GM23338 (cell line): Measurements from ENCODE around the gene NEK6. TPM values are rescaled to one million over a fixed set of nuclear protein-coding genes. Genes with fewer than 3 reads are reported as not detected.

Source experiments
- ATAC-seq: fragments of 200-7000 bp; cut with Tn5 transposase; 3 replicates; pipeline ENCODE4 v1.9.1; 2020
- DNase-seq: peaks from one replicate; pipeline ENCODE4 v3.0.0-alpha.2; 2015; ENCODE audit warnings: low spot score
- H2AFZ ChIP-seq: fragments of 200-600 bp; sonication (generic); 2 replicates; pipeline ENCODE4 v1.8.0; 2016; ENCODE audit warnings: antibody characterized with exemption, mild to moderate bottlenecking, moderate library complexity
- H3F3A ChIP-seq: fragments of 200-600 bp; sonication (generic); replicated peaks from 2 replicates; pipeline ENCODE4 v1.8.0; 2017; ENCODE audit warnings: antibody characterized with exemption, mixed run types, low read depth
- H3K27ac ChIP-seq: fragments of 200-600 bp; sonication (generic); 2 replicates; pipeline ENCODE4 v1.6.1; 2016; ENCODE audit warnings: low read depth
- H3K27me3 ChIP-seq: fragments of 200-600 bp; sonication (generic); 2 replicates; pipeline ENCODE4 v1.8.0; 2016; ENCODE audit warnings: mild to moderate bottlenecking, mixed run types, moderate library complexity; ENCODE audit not compliant: insufficient read depth
- H3K36me3 ChIP-seq: fragments of 200-600 bp; sonication (generic); 2 replicates; pipeline ENCODE4 v1.8.0; 2016; ENCODE audit warnings: mild to moderate bottlenecking; ENCODE audit not compliant: insufficient read depth
- H3K4me1 ChIP-seq: fragments of 200-600 bp; sonication (generic); 2 replicates; pipeline ENCODE4 v1.8.0; 2016; ENCODE audit warnings: mild to moderate bottlenecking, moderate library complexity; ENCODE audit not compliant: insufficient read depth
- H3K4me2 ChIP-seq: fragments of 200-600 bp; sonication (generic); 2 replicates; pipeline ENCODE4 v1.7.1; 2017; ENCODE audit warnings: mixed run types
- H3K4me3 ChIP-seq: fragments of 200-600 bp; sonication (generic); 2 replicates; pipeline ENCODE4 v1.6.1; 2016; ENCODE audit warnings: mixed run types
- H3K79me2 ChIP-seq: fragments of 200-600 bp; sonication (generic); replicated peaks from 2 replicates; pipeline ENCODE4 v1.8.0; 2017; ENCODE audit warnings: mild to moderate bottlenecking; ENCODE audit not compliant: insufficient read depth
- H3K9me2 ChIP-seq: fragments of 200-600 bp; sonication (generic); 2 replicates; pipeline ENCODE4 v1.8.0; 2017; ENCODE audit not compliant: insufficient read depth
- H4K20me1 ChIP-seq: fragments of 200-600 bp; sonication (generic); replicated peaks from 2 replicates; pipeline ENCODE4 v1.8.0; 2017; ENCODE audit warnings: mild to moderate bottlenecking; ENCODE audit not compliant: insufficient read depth
- H3K27ac Mint-ChIP-seq: 2 replicates; pipeline ENCODE4 v1.8.0; 2020; ENCODE audit warnings: inconsistent platforms, mild to moderate bottlenecking, moderate library complexity, mixed read lengths
- H3K27me3 Mint-ChIP-seq: 3 replicates; pipeline ENCODE4 v1.8.0; 2022; ENCODE audit warnings: low read depth, mild to moderate bottlenecking, moderate library complexity, mixed read lengths, inconsistent platforms; ENCODE audit not compliant: insufficient read depth, poor library complexity
- H3K36me3 Mint-ChIP-seq: 3 replicates; pipeline ENCODE4 v1.8.0; 2021; ENCODE audit warnings: low read depth, mild to moderate bottlenecking, inconsistent platforms, moderate library complexity, mixed read lengths
- H3K4me1 Mint-ChIP-seq: 3 replicates; pipeline ENCODE4 v1.8.0; 2020; ENCODE audit warnings: mild to moderate bottlenecking, inconsistent platforms, mixed read lengths
- H3K4me3 Mint-ChIP-seq: 3 replicates; pipeline ENCODE4 v1.8.0; 2021; ENCODE audit warnings: moderate library complexity, mild to moderate bottlenecking, inconsistent platforms, mixed read lengths
- H3K9me3 Mint-ChIP-seq: 3 replicates; pipeline ENCODE4 v1.8.0; 2020; ENCODE audit warnings: moderate library complexity, mild to moderate bottlenecking, inconsistent platforms, mixed read lengths
- CREB1 ChIP-seq: fragments of 250-450 bp; sonication (Bioruptor Pico); IDR thresholded peaks from 2 replicates; pipeline ENCODE4 v1.5.0; 2020; ENCODE audit warnings: low read depth, mild to moderate bottlenecking, moderate library complexity
- EZH2 ChIP-seq: fragments of 200-600 bp; sonication (generic); IDR thresholded peaks from one replicate; pipeline ENCODE4 v1.8.0; 2017; ENCODE audit warnings: antibody characterized with exemption, mild to moderate bottlenecking, low read depth; ENCODE audit not compliant: unreplicated experiment
- EZH2phosphoT487 ChIP-seq: fragments of 200-600 bp; sonication (generic); IDR thresholded peaks from one replicate; pipeline ENCODE4 v1.8.1; 2018; ENCODE audit warnings: antibody characterized with exemption; ENCODE audit not compliant: unreplicated experiment
- JUNB ChIP-seq: IDR thresholded peaks from one replicate; pipeline ENCODE4 v1.6.1; 2016; ENCODE audit warnings: antibody characterized with exemption; ENCODE audit not compliant: unreplicated experiment
- NANOG ChIP-seq: IDR thresholded peaks from 2 replicates; pipeline ENCODE4 v1.6.1; 2016; ENCODE audit warnings: antibody characterized with exemption, borderline replicate concordance
- POLR2AphosphoS5 ChIP-seq: IDR thresholded peaks from 2 replicates; pipeline ENCODE4 v1.6.1; 2016; ENCODE audit warnings: antibody characterized with exemption, low read depth
- REST ChIP-seq: IDR thresholded peaks from one replicate; pipeline ENCODE4 v1.6.1; 2018; ENCODE audit warnings: antibody characterized with exemption; ENCODE audit not compliant: unreplicated experiment
- STAT1 ChIP-seq: IDR thresholded peaks from one replicate; pipeline ENCODE4 v1.6.1; 2016; ENCODE audit warnings: antibody characterized with exemption; ENCODE audit not compliant: unreplicated experiment
- ZNF331 ChIP-seq: fragments of 250-450 bp; sonication (Bioruptor Pico); IDR thresholded peaks from 2 replicates; pipeline ENCODE4 v1.5.0; 2020; ENCODE audit warnings: low read depth, mild to moderate bottlenecking, moderate library complexity
- polyA plus RNA-seq: library from polyadenylated mRNA; unstranded; fragments of >200 nt; fragmentation: Nextera tagmentation; extraction: Ambion mirVana; gene quantifications from 2 replicates; pipeline ENCODE4 v1.2.1, GENCODE V29; 2016
- total RNA-seq: library from RNA; depleted of rRNA; stranded (reverse); fragments of >200 nt; shearing (Covaris generic); gene quantifications from 2 replicates; pipeline ENCODE4 v1.2.3, GENCODE V29; 2014
- TF ChIP-seq, protein P1 (sequence below), 2 experiments: fragments of 200-600 bp in 1 of 2; sonication (generic) in 1 of 2; conservative IDR thresholded peaks; 2 replicates each; pipeline versions ENCODE4 v1.5.1 to v1.6.1; 2016 to 2017; ENCODE audit warnings: antibody characterized with exemption in 2 of 2, low read depth in 2 of 2, mild to moderate bottlenecking in 2 of 2, moderate library complexity in 1 of 2
- TF ChIP-seq, protein P2 (sequence below): fragments of 250-450 bp; sonication (Bioruptor Pico); IDR thresholded peaks from 2 replicates; pipeline ENCODE4 v1.5.0; 2020; ENCODE audit warnings: mild to moderate bottlenecking, moderate library complexity

The NEK6 gene
- total and polyA plus RNA-seq, 2 experiments from 2014 or later = 8.1 to 11.2 TPM

DNA sequence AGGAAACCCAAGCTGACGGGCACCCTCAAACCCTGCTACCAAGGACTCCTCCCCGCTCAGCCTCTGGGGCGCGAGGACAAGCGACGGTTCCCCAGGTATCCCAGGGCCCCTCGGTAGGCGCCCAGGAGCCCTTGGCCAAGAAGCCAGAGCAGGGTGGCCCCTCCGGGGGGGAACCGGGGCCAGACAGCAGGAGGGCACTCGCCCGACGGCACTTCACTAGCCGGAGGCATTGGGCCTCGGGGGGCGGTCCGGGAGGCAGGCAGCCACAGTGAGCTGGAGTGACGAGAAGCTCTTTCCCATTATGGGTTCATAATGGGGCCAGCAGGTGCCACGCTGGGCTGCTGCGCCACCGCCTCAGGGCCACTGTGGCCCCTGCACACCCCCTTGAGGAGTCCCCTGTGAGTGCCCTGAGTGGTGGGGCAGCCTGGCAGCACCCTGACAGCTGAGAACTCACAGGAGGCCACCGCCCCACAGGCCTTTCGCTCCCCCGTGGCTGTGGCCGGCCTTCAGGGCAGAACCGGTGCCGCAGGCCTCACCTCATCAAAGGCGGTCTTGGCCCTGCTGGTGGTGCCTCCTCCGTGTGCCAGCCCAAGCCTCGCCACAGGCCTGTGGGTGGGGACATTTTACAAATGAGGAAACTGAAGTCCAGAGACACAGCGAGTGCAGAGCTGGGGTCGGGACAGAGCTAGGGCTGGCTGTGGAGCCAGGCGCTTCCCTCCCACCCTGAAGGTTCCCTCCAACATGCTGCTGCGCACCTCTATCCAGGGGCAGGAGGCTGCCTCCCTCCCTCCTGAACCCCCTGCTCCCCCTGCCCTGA, 88.8 kb downstream of the NEK6 start:
- Histone ChIP-seq H3K27me3 (no peaks in the 10 kb centered on the region), H3K4me2 (no peak overlapping the region), H4K20me1 (0 out of 2 replicates have a peak, but pooled peaks cover 2% of the 10 kb centered on the region), H3K4me3 (no peak overlapping the region), H3K79me2 (no peaks in the 10 kb centered on the region), H3K9me2 (no peaks in the 10 kb centered on the region), H3K36me3 (0 out of 2 replicates have a peak, but pooled peaks cover 2% of the 10 kb centered on the region), H2AFZ (no peak overlapping the region), H3K4me1 (peaks cover 9% of the 10 kb centered on the region; the same call in 1 of the 2 replicates), H3K27ac (no peak overlapping the region), H3F3A (no peaks in the 10 kb centered on the region)
- TF ChIP-seq STAT1 (no peak), POLR2AphosphoS5 (no peak), JUNB (no peak), CREB1 (CRISPR knock-in tag) (no peak), EZH2 (no peak), NANOG (no peak), ZNF331 (CRISPR knock-in tag) (no peak), EZH2phosphoT487 (no peak), REST (no peak)
- TF ChIP-seq, protein P1, sequence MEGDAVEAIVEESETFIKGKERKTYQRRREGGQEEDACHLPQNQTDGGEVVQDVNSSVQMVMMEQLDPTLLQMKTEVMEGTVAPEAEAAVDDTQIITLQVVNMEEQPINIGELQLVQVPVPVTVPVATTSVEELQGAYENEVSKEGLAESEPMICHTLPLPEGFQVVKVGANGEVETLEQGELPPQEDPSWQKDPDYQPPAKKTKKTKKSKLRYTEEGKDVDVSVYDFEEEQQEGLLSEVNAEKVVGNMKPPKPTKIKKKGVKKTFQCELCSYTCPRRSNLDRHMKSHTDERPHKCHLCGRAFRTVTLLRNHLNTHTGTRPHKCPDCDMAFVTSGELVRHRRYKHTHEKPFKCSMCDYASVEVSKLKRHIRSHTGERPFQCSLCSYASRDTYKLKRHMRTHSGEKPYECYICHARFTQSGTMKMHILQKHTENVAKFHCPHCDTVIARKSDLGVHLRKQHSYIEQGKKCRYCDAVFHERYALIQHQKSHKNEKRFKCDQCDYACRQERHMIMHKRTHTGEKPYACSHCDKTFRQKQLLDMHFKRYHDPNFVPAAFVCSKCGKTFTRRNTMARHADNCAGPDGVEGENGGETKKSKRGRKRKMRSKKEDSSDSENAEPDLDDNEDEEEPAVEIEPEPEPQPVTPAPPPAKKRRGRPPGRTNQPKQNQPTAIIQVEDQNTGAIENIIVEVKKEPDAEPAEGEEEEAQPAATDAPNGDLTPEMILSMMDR (conservative IDR thresholded peaks at IDR 0.05; ENCODE audit: low read depth in 2 of 2) = no peak
- TF ChIP-seq, protein P2, sequence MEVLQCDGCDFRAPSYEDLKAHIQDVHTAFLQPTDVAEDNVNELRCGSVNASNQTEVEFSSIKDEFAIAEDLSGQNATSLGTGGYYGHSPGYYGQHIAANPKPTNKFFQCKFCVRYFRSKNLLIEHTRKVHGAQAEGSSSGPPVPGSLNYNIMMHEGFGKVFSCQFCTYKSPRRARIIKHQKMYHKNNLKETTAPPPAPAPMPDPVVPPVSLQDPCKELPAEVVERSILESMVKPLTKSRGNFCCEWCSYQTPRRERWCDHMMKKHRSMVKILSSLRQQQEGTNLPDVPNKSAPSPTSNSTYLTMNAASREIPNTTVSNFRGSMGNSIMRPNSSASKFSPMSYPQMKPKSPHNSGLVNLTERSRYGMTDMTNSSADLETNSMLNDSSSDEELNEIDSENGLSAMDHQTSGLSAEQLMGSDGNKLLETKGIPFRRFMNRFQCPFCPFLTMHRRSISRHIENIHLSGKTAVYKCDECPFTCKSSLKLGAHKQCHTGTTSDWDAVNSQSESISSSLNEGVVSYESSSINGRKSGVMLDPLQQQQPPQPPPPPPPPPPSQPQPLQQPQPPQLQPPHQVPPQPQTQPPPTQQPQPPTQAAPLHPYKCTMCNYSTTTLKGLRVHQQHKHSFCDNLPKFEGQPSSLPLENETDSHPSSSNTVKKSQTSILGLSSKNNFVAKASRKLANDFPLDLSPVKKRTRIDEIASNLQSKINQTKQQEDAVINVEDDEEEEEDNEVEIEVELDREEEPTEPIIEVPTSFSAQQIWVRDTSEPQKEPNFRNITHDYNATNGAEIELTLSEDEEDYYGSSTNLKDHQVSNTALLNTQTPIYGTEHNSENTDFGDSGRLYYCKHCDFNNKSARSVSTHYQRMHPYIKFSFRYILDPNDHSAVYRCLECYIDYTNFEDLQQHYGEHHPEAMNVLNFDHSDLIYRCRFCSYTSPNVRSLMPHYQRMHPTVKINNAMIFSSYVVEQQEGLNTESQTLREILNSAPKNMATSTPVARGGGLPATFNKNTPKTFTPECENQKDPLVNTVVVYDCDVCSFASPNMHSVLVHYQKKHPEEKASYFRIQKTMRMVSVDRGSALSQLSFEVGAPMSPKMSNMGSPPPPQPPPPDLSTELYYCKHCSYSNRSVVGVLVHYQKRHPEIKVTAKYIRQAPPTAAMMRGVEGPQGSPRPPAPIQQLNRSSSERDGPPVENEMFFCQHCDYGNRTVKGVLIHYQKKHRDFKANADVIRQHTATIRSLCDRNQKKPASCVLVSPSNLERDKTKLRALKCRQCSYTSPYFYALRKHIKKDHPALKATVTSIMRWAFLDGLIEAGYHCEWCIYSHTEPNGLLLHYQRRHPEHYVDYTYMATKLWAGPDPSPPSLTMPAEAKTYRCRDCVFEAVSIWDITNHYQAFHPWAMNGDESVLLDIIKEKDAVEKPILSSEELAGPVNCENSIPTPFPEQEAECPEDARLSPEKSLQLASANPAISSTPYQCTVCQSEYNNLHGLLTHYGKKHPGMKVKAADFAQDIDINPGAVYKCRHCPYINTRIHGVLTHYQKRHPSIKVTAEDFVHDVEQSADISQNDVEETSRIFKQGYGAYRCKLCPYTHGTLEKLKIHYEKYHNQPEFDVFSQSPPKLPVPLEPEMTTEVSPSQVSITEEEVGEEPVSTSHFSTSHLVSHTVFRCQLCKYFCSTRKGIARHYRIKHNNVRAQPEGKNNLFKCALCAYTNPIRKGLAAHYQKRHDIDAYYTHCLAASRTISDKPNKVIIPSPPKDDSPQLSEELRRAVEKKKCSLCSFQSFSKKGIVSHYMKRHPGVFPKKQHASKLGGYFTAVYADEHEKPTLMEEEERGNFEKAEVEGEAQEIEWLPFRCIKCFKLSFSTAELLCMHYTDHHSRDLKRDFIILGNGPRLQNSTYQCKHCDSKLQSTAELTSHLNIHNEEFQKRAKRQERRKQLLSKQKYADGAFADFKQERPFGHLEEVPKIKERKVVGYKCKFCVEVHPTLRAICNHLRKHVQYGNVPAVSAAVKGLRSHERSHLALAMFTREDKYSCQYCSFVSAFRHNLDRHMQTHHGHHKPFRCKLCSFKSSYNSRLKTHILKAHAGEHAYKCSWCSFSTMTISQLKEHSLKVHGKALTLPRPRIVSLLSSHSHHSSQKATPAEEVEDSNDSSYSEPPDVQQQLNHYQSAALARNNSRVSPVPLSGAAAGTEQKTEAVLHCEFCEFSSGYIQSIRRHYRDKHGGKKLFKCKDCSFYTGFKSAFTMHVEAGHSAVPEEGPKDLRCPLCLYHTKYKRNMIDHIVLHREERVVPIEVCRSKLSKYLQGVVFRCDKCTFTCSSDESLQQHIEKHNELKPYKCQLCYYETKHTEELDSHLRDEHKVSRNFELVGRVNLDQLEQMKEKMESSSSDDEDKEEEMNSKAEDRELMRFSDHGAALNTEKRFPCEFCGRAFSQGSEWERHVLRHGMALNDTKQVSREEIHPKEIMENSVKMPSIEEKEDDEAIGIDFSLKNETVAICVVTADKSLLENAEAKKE (CRISPR knock-in tag) = no peak
- Mint-ChIP-seq H3K9me3 (no peaks in the 10 kb centered on the region), H3K27ac (no peak overlapping the region), H3K36me3 (peaks cover 11% of the 10 kb centered on the region), H3K27me3 (peaks cover 20% of the 10 kb centered on the region), H3K4me3 (no peak overlapping the region), H3K4me1 (peaks cover 24% of the 10 kb centered on the region)
- DNase-seq = no peak
- ATAC-seq = no peak
